ENCODE data around the gene UBE2H. TPM values are rescaled to one million over a fixed set of nuclear protein-coding genes. Genes with fewer than 3 reads are reported as not detected.
"Not testable (repeated sequence)": the region's sequence is repeated elsewhere in the genome, so short reads cannot be mapped to it uniquely, and the experiment has no call there.

The UBE2H gene
- total RNA-seq, 4 donors from 2014 or later, result 49.5 to 90.9 (median 57.1) TPM

GRCh38 chr7:129874722-129875121, 78.0 kb downstream of the UBE2H start:
- Histone ChIP-seq H3K27ac (no peak overlapping the region), H3K9me3 (no peaks in the 10 kb centered on the region), H3K4me3 (no peak overlapping the region), H3K27me3 (no peaks in the 10 kb centered on the region), H3K4me1 (peaks cover 41% of the 10 kb centered on the region), H3K36me3 (peaks cover 8% of the 10 kb centered on the region)
- 81% methylated on average over 4 of the region's 4 CpGs for WGBS
- no peak for DNase-seq (ENCODE audit: low spot score in 2 of 2)
- TF ChIP-seq EP300 (IDR thresholded peaks at IDR 0.05) (no peak), CTCF (IDR thresholded peaks at IDR 0.05) (no peak), POLR2A (IDR thresholded peaks at IDR 0.05) (no peak), POLR2AphosphoS5 (IDR thresholded peaks at IDR 0.05) (no peak)

GRCh38 chr7:129872054-129872453, 80.7 kb downstream of the UBE2H start:
- TF ChIP-seq POLR2A (IDR thresholded peaks at IDR 0.05) (no peak), POLR2AphosphoS5 (IDR thresholded peaks at IDR 0.05) (no peak), CTCF (IDR thresholded peaks at IDR 0.05) (no peak), EP300 (IDR thresholded peaks at IDR 0.05) (no peak)
- Histone ChIP-seq H3K9me3 (no peaks in the 10 kb centered on the region), H3K4me1 (peaks cover 28% of the 10 kb centered on the region), H3K36me3 (no peaks in the 10 kb centered on the region), H3K27me3 (no peaks in the 10 kb centered on the region), H3K27ac (no peak overlapping the region), H3K4me3 (no peak overlapping the region)
- 88% methylated on average over 5 of the region's 5 CpGs for WGBS
- DNase-seq (ENCODE audit: low spot score in 2 of 2), result no peak

- H3K36me3 ChIP-seq, result no peaks in the 10 kb centered on the region
- no peak for DNase-seq (ENCODE audit: low spot score in 2 of 2)
- H3K4me3 ChIP-seq, result no peak overlapping the region
- TF ChIP-seq POLR2A (IDR thresholded peaks at IDR 0.05), result no peak
- no peaks in the 10 kb centered on the region for H3K27me3 ChIP-seq
- WGBS, result 96% methylated on average over 4 of the region's 4 CpGs
- no peak overlapping the region for H3K27ac ChIP-seq
- H3K4me1 ChIP-seq, result peaks cover 18% of the 10 kb centered on the region
- no peaks in the 10 kb centered on the region for H3K9me3 ChIP-seq
Observed at GRCh38 chr7:129870668-129871067, 82.1 kb downstream of the UBE2H start.

GRCh38 chr7:129866251-129866650, 86.5 kb downstream of the UBE2H start:
- H3K27me3 ChIP-seq, result no peaks in the 10 kb centered on the region
- H3K36me3 ChIP-seq, result no peaks in the 10 kb centered on the region
- no peak overlapping the region for H3K4me3 ChIP-seq
- no peak overlapping the region for H3K27ac ChIP-seq
- no peaks in the 10 kb centered on the region for H3K9me3 ChIP-seq
- TF ChIP-seq CTCF (IDR thresholded peaks at IDR 0.05), result no peak
- TF ChIP-seq POLR2AphosphoS5 (IDR thresholded peaks at IDR 0.05), result no peak
- no peak for TF ChIP-seq POLR2A (IDR thresholded peaks at IDR 0.05)
- H3K4me1 ChIP-seq, result peaks cover 48% of the 10 kb centered on the region
- 77% methylated on average over 3 of the region's 3 CpGs for WGBS
- DNase-seq (ENCODE audit: low spot score in 2 of 2), result no peak

- Histone ChIP-seq H3K4me1 (peaks cover 46% of the 10 kb centered on the region), H3K4me3 (no peak overlapping the region), H3K9me3 (no peaks in the 10 kb centered on the region), H3K27ac (no peak overlapping the region), H3K27me3 (no peaks in the 10 kb centered on the region), H3K36me3 (no peaks in the 10 kb centered on the region)
- 73% methylated on average over 1 of the region's 1 CpG for WGBS
- TF ChIP-seq POLR2A (IDR thresholded peaks at IDR 0.05), result no peak
- no peak for TF ChIP-seq POLR2AphosphoS5 (IDR thresholded peaks at IDR 0.05)
- TF ChIP-seq EP300 (IDR thresholded peaks at IDR 0.05), result no peak
- no peak for TF ChIP-seq CTCF (IDR thresholded peaks at IDR 0.05)
- DNase-seq (ENCODE audit: low spot score in 2 of 2), result no peak
Observed at GRCh38 chr7:129865925-129866201, 86.9 kb downstream of the UBE2H start.

- Histone ChIP-seq H3K4me1 (peaks cover 46% of the 10 kb centered on the region), H3K27ac (no peak overlapping the region), H3K4me3 (no peak overlapping the region), H3K36me3 (no peaks in the 10 kb centered on the region), H3K27me3 (no peaks in the 10 kb centered on the region), H3K9me3 (no peaks in the 10 kb centered on the region)
- no peak for DNase-seq (ENCODE audit: low spot score in 2 of 2)
- WGBS, result 79% methylated on average over 4 of the region's 4 CpGs
- TF ChIP-seq CTCF (IDR thresholded peaks at IDR 0.05) (no peak), POLR2A (IDR thresholded peaks at IDR 0.05) (no peak), POLR2AphosphoS5 (IDR thresholded peaks at IDR 0.05) (no peak)
Observed at GRCh38 chr7:129865093-129865924, 87.5 kb downstream of the UBE2H start.

GRCh38 chr7:129864676-129865075, 88.1 kb downstream of the UBE2H start:
- not testable (repeated sequence) for H3K9me3 ChIP-seq; H3K36me3 ChIP-seq; H3K27me3 ChIP-seq; H3K27ac ChIP-seq; DNase-seq (ENCODE audit: low spot score in 2 of 2); H3K4me3 ChIP-seq
- 94% methylated on average over 8 of the region's 8 CpGs for WGBS
- H3K4me1 ChIP-seq, result peaks cover 47% of the 10 kb centered on the region
